GM21528 (cell line): ENCODE data around the gene LPAR6.
"Not testable (repeated sequence)": the region's sequence is repeated elsewhere in the genome, so short reads cannot be mapped to it uniquely, and the experiment has no call there.

Experiments used
- ATAC-seq: cut with Tn5 transposase; IDR thresholded peaks from one replicate; pipeline ENCODE4 v1.9.1; 2021; ENCODE audit warnings: mild to moderate bottlenecking, moderate library complexity; ENCODE audit not compliant: unreplicated experiment, low FRiP score

The LPAR6 gene

GRCh38 chr13:48412881-48413351 is at the start of gene LPAR6:
Gene LPAR6, minus strand, starts transcription at chr13:48413113. Its CDS starts 690 bp downstream, at chr13:48412423.
- no peak for ATAC-seq

GRCh38 chr13:48457578-48458242 is 44.8 kb upstream of the LPAR6 start:
- ATAC-seq: no peak

- ATAC-seq: no peak
Observed at GRCh38 chr13:48456546-48456945, 43.6 kb upstream of the LPAR6 start.

- not testable (repeated sequence) for ATAC-seq
Observed at GRCh38 chr13:48451196-48451595, 38.3 kb upstream of the LPAR6 start.

GRCh38 chr13:48449656-48450055 is 36.7 kb upstream of the LPAR6 start:
- no peak for ATAC-seq

- ATAC-seq: no peak
Observed at GRCh38 chr13:48448959-48449614, 36.2 kb upstream of the LPAR6 start.

GRCh38 chr13:48448285-48448958 is 35.5 kb upstream of the LPAR6 start:
- no peak for ATAC-seq

GRCh38 chr13:48446464-48446863 is 33.6 kb upstream of the LPAR6 start:
- no peak for ATAC-seq

- no peak for ATAC-seq
Observed at GRCh38 chr13:48443442-48444208, 30.7 kb upstream of the LPAR6 start.

- ATAC-seq: no peak
Observed at GRCh38 chr13:48437371-48437770, 24.5 kb upstream of the LPAR6 start.

GRCh38 chr13:48436661-48437288 is 23.9 kb upstream of the LPAR6 start:
- ATAC-seq: no peak

GRCh38 chr13:48434200-48434599 is 21.3 kb upstream of the LPAR6 start:
- no peak for ATAC-seq

GRCh38 chr13:48431987-48432615 is 19.2 kb upstream of the LPAR6 start:
- ATAC-seq: no peak

- ATAC-seq: no peak
Observed at GRCh38 chr13:48431431-48431830, 18.5 kb upstream of the LPAR6 start.

- ATAC-seq: no peak
Observed at GRCh38 chr13:48429886-48430285, 17.0 kb upstream of the LPAR6 start.

- no peak for ATAC-seq
Observed at GRCh38 chr13:48429036-48429435, 16.1 kb upstream of the LPAR6 start.

- ATAC-seq: not testable (repeated sequence)
Observed at GRCh38 chr13:48426755-48427298, 13.9 kb upstream of the LPAR6 start.

GRCh38 chr13:48426052-48426451 is 13.1 kb upstream of the LPAR6 start:
- no peak for ATAC-seq

- ATAC-seq: no peak
Observed at GRCh38 chr13:48424212-48424611, 11.3 kb upstream of the LPAR6 start.

- ATAC-seq: not testable (repeated sequence)
Observed at GRCh38 chr13:48422003-48422402, 9.1 kb upstream of the LPAR6 start.
